Measurements from ENCODE around the gene ZNF583. TPM values are rescaled to one million over a fixed set of nuclear protein-coding genes. Genes with fewer than 3 reads are reported as not detected.

Gene ZNF583
- 2.7 and 2.8 TPM in 2 replicates for total RNA-seq

DNA sequence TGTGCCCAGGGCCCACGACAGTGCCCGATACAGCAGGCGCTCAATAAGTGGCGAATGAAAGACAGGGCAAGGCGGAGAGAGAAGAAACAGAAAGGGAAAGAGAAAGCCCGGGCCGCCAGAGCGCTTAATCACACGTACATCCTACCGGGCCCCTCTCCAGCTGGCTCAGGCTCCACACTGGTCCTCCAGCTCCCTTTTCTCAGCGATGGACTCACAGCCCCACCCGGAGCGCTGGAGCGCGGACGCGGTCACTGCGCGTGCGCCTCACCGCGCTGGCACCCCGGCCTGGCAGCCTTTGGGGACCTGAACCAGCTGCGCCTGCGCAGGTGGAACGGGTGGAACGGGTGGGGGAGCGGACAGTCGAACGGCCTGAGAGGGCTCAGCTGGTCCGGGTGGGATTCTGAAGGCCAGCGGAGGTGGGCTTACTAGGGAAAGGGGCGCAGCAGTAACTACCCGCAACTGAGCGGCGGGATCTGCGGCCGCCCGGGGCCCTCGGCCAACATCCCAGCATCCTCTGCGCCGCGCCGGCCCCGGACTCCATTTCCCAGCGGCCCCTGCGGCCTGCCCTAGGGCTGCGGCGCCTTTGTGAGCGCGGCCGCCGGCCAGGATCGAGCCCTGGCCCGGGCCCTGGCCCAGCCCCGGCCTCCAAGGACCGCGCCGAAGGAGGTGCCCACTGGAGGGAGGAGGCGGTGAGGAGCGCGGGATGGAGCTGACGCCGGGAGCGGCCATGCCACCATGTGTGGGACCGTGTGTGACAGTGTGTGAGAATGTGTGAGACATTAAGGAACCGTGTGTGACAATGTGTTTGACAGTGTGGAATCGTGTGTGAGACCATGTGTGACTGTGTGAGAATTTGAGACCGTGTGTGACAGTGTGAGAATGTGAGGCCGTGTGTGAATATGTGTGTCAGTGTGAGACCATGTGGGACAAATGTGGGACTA is at the start of gene ZNF583:
Gene ZNF583 (plus strand): TSS at position 569 of the 941 bp plus-strand sequence. CDS start 2,783 bp downstream, outside the sequence.

DNA sequence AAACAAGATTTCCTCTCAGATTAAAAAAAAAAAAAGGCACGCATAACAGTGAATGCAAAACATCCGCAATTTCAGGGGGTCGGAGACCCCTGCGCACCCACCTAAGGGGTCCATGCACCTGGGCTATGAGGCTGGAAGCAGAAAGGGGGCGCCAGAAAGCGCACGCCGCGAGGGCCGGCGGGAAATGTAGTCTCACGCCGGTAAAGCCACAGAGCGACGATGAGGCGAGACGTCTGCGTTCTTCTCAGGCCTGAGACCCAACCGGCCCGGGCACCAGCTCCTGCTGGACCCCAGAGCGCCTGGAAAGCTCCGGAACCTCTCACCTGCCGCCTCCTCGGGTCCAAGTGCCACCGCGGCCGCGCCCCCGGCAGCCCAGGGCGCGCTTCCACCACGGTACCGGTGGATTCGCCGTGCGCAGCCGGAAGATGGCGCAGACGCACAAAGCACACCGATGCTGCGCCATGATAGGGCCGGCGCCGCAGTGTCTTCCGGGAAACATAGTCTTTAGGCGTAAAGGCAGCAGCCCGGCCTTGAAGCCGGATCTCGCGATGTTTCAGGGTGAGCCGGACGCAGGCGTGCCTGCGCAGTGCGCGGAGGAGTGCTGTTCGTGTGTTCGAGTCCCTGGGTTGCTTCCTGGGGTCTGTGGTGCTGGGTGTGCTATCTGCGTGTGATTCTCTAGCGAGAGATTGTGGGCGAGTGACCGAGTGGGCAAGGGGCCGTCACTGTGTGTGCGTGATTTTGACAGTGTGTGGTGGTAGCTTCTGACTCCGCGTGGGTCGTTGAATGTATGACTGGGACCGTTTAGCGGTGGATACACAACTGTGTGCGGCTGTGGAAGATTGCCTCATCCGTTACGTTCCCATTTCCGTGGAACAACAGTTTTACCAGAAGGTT is 10.8 kb upstream of the ZNF583 start, which contains the start of gene ZNF582:
Gene ZNF582 (minus strand): TSS at position 416 of the 894 bp plus-strand sequence. CDS start 1,782 bp downstream, outside the sequence.

Other genes starting within 250 kb of the ZNF583 start
- not detected in 2 replicates for gene GALP, start 228.3 kb upstream of the ZNF583 start, total RNA-seq
- gene ZSCAN5B, start 206.5 kb upstream of the ZNF583 start, total RNA-seq, result not detected in 2 replicates
- gene ZSCAN5C, start 202.1 kb upstream of the ZNF583 start, total RNA-seq, result not detected in 2 replicates
- not detected in 2 replicates for gene EDDM13, start 131.6 kb upstream of the ZNF583 start, total RNA-seq
- gene ZSCAN5A, start 89.5 kb upstream of the ZNF583 start, total RNA-seq, result 11.0 and 11.3 TPM in 2 replicates
- 1.6 and 3.2 TPM in 2 replicates for gene ZNF582, start 10.8 kb upstream of the ZNF583 start, total RNA-seq
- 5.0 and 5.2 TPM in 2 replicates for gene ZNF667, start 73.0 kb downstream of the ZNF583 start, total RNA-seq
- gene ZNF471, start 103.5 kb downstream of the ZNF583 start, total RNA-seq, result 3.2 and 3.6 TPM in 2 replicates
- 7.8 and 13.4 TPM in 2 replicates for gene ZFP28, start 134.6 kb downstream of the ZNF583 start, total RNA-seq
- gene ZNF470, start 163.1 kb downstream of the ZNF583 start, total RNA-seq, result 4.9 and 5.4 TPM in 2 replicates
- 4.0 and 9.4 TPM in 2 replicates for gene ZNF71, start 191.0 kb downstream of the ZNF583 start, total RNA-seq
- gene SMIM17, start 238.8 kb downstream of the ZNF583 start, total RNA-seq, result not detected in 2 replicates

Measured in cardiac atrium fibroblast (primary cell).